Erythroblast (primary cell): ENCODE results near the gene FAHD2A.
"Not testable (repeated sequence)": the region's sequence is repeated elsewhere in the genome, so short reads cannot be mapped to it uniquely, and the experiment has no call there.

Experiments used
- GATA1 ChIP-seq: IDR thresholded peaks from 2 replicates; pipeline ENCODE4 v1.6.1; 2011; ENCODE audit warnings: low read depth, mild to moderate bottlenecking, control low read depth, low read length, moderate library complexity
- POLR2A ChIP-seq: IDR thresholded peaks from 2 replicates; pipeline ENCODE4 v1.6.1; 2011; ENCODE audit warnings: mild to moderate bottlenecking, low read length

DNA sequence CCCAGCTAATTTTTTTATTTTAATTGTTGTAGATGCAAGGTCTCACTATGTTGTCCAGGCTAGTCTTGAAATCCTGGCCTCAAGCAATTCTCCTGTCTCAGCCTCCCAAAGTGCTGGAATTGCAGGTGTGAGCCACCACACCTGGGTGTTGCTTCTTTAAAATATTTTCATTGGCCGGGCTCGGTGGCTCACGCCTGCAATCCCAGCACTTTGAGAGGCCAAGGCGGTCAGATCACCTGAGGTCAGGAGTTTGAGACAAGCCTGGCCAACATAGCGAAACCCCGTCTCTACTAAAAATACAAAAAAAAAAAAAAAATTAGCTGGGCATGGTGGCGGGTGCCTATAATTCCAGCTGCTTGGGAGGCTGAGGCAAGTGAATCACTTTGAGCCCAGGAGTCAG lies 24.2 kb upstream of the FAHD2A start:
- not testable (repeated sequence) for TF ChIP-seq POLR2A, GATA1
